ENCODE data around the gene LRRC75A.

Gene LRRC75A

GRCh38 chr17:16434662-16435061 lies 57.3 kb downstream of the LRRC75A start:
- no peak for TF ChIP-seq REST (IDR thresholded peaks at IDR 0.05; ENCODE audit: insufficient read depth in 1 of 2, low read depth in 2 of 2, low read length in 2 of 2)
- peak; percentile 41; the same call in 1 of the 2 replicates for TF ChIP-seq POLR2AphosphoS5 (IDR thresholded peaks at IDR 0.05; ENCODE audit: low read depth, low read length)

DNA sequence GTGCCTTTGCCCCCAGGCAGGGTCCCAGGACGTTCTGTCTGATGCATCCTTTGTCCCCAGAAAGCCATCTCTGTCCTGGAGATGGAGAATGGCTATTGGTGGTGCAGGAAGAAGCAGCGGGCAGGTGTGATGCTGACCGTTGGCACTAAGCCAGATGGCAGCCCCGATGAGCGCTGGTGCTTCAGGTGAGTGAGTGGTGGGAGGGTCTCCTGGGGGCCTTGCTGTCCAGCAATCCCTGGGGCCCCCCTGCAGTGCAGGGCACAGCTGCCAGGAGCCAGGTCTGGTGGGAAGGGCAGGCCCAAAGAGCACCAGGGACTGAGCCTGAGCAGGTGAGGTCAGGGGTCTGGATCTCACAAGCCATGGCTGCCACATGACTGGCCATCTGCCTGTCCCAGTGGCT lies 58.5 kb downstream of the LRRC75A start:
- TF ChIP-seq SIN3A (IDR thresholded peaks at IDR 0.05; ENCODE audit: borderline replicate concordance, insufficient read depth, low read length) (no peak), POLR2AphosphoS5 (IDR thresholded peaks at IDR 0.05; ENCODE audit: low read depth, low read length) (no peak)

GRCh38 chr17:16432017-16432416 lies 60.0 kb downstream of the LRRC75A start:
- TF ChIP-seq REST (IDR thresholded peaks at IDR 0.05; ENCODE audit: insufficient read depth in 1 of 2, low read depth in 2 of 2, low read length in 2 of 2) = no peak
- TF ChIP-seq FOXP2 (optimal IDR thresholded peaks at IDR 0.05; ENCODE audit: borderline replicate concordance, extremely low read depth, extremely low read length, insufficient read depth) = no peak

DNA sequence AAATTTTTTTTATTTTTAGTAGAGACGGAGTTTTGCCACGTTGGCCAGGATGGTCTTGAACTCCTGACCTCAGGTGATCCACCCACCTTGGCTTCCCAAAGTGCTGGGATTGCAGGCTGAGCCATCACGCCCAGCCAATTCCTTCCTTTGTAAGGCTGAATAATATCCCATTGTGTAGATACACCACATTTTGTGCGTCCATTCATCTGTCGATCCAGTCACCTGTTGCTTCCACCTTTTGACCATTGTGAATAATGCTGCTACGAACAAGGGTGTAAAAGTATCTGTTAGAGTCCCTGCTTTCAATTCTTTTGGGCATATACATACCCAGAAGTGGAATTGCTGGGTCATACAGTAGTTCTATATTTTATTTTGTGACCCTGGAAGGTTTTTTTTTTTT lies 61.3 kb downstream of the LRRC75A start:
- TF ChIP-seq TAF1 (IDR thresholded peaks at IDR 0.05; ENCODE audit: borderline replicate concordance, insufficient read depth, low read length) (no peak), FOXP2 (optimal IDR thresholded peaks at IDR 0.05; ENCODE audit: borderline replicate concordance, extremely low read depth, extremely low read length, insufficient read depth) (no peak)

- no peak for TF ChIP-seq POLR2AphosphoS5 (IDR thresholded peaks at IDR 0.05; ENCODE audit: low read depth, low read length)
- TF ChIP-seq SIN3A (IDR thresholded peaks at IDR 0.05; ENCODE audit: borderline replicate concordance, insufficient read depth, low read length) = no peak
- TF ChIP-seq TAF1 (IDR thresholded peaks at IDR 0.05; ENCODE audit: borderline replicate concordance, insufficient read depth, low read length) = no peak
- TF ChIP-seq FOXP2 (optimal IDR thresholded peaks at IDR 0.05; ENCODE audit: borderline replicate concordance, extremely low read depth, extremely low read length, insufficient read depth) = no peak
Measured at GRCh38 chr17:16429083-16429482, 62.9 kb downstream of the LRRC75A start.

DNA sequence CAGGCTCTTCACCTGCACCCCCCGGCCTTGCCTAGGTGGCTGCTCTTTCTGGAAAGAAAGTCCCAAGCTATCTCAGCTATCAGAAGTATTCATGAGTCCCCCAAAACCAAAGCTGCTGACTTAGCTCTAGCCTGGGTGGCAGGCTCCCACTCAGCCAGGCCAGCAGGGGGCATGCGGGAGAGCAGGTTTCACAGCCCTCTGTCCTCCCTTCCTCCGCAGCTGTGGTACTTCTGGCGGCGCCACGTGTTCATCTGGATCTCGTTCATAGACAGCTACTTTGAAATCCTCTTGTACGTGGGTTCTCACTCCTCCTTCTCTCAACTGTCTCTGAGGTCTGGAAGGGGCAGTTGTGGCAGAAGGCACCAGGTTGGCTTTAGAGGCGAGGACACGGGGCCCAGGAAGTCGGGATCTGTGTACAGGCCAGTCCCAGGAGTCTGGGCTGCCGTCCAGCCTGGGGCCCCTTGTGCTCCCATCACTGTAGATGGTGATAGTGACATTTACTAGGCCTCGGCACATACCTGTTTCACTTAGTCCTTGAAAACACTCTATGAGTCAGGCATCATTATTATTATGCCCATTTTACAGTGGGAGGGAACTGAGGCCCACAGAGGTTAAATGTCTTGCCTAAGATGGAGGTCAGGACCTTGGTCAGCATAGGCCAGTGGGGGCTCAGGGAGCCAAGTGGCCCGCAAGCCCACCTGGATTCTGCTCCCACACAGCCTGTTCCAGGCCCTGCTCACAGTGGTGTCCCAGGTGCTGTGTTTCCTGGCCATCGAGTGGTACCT lies 63.7 kb downstream of the LRRC75A start:
- TF ChIP-seq POLR2AphosphoS5 (IDR thresholded peaks at IDR 0.05; ENCODE audit: low read depth, low read length) = no peak
- no peak for TF ChIP-seq TAF1 (IDR thresholded peaks at IDR 0.05; ENCODE audit: borderline replicate concordance, insufficient read depth, low read length)
- TF ChIP-seq SIN3A (IDR thresholded peaks at IDR 0.05; ENCODE audit: borderline replicate concordance, insufficient read depth, low read length) = no peak
- 0 out of 4 replicates have a peak, but pooled peaks of 1 of the 2 experiments have one; percentile 19 for TF ChIP-seq REST (IDR thresholded peaks at IDR 0.05; ENCODE audit: insufficient read depth in 1 of 2, low read depth in 2 of 2, low read length in 2 of 2)
- TF ChIP-seq FOXP2 (optimal IDR thresholded peaks at IDR 0.05; ENCODE audit: borderline replicate concordance, extremely low read depth, extremely low read length, insufficient read depth) = no peak

DNA sequence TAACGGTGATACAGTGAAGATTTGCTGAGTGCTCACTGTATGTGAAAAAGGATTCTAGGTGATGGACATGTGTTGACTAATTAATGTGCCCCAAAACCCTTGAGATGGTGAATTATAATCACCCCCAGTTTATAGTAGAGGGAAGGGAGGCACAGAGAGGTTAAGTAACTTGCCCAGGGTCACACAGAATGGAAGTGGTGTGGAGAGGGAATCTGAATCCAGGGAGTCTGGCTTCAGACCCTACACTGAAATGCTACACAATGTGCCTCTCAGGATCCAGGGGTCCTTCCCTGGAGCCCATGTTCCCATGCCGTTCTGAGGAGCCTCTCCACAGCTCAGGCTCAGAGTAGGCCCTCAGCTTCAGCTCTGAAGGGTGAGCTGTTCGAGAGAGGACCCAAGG lies 65.0 kb downstream of the LRRC75A start:
- TF ChIP-seq REST (IDR thresholded peaks at IDR 0.05; ENCODE audit: insufficient read depth in 1 of 2, low read depth in 2 of 2, low read length in 2 of 2) = no peak
- no peak for TF ChIP-seq FOXP2 (optimal IDR thresholded peaks at IDR 0.05; ENCODE audit: borderline replicate concordance, extremely low read depth, extremely low read length, insufficient read depth)
- TF ChIP-seq TAF1 (IDR thresholded peaks at IDR 0.05; ENCODE audit: borderline replicate concordance, insufficient read depth, low read length) = no peak
- TF ChIP-seq SIN3A (IDR thresholded peaks at IDR 0.05; ENCODE audit: borderline replicate concordance, insufficient read depth, low read length) = no peak
- no peak for TF ChIP-seq POLR2AphosphoS5 (IDR thresholded peaks at IDR 0.05; ENCODE audit: low read depth, low read length)
